Choroid plexus epithelial cell (primary cell): Measurements from ENCODE around the gene NTRK3.

Experiments
- DNase-seq: peaks from one replicate; pipeline ENCODE4 v3.0.0-alpha.2; 2010; ENCODE audit warnings: low read depth
- H3K4me3 ChIP-seq: 2 replicates; pipeline ENCODE4 v1.5.1; 2011; ENCODE audit warnings: low read depth, mild to moderate bottlenecking, control low read depth, low read length, moderate library complexity
- TF ChIP-seq, protein P1 (sequence below): conservative IDR thresholded peaks from 2 replicates; pipeline ENCODE4 v1.5.1; 2011; ENCODE audit warnings: low read depth, mild to moderate bottlenecking, control low read depth, inconsistent platforms, low read length, moderate library complexity

Gene NTRK3

DNA sequence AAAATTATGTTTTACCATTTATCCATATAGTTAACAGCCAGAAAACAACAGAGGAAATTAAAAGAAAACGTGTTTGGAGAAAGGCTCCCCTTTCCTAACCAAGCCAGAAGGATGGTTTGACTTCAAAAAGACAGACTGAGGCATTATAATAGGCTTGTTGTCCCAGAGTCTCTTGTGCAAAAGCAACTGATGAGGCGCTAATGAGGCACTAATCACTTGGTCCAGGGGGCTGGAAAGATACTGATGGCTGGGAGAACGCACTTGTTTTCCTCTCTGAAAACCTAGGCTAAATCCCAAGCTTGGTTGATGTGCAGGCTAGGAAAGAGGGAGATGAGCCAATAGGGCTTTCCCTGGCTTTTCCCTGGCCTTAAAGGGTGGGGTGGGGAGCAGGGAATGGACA lies 389.6 kb downstream of the NTRK3 start:
- no peak overlapping the region for H3K4me3 ChIP-seq
- TF ChIP-seq, protein P1, sequence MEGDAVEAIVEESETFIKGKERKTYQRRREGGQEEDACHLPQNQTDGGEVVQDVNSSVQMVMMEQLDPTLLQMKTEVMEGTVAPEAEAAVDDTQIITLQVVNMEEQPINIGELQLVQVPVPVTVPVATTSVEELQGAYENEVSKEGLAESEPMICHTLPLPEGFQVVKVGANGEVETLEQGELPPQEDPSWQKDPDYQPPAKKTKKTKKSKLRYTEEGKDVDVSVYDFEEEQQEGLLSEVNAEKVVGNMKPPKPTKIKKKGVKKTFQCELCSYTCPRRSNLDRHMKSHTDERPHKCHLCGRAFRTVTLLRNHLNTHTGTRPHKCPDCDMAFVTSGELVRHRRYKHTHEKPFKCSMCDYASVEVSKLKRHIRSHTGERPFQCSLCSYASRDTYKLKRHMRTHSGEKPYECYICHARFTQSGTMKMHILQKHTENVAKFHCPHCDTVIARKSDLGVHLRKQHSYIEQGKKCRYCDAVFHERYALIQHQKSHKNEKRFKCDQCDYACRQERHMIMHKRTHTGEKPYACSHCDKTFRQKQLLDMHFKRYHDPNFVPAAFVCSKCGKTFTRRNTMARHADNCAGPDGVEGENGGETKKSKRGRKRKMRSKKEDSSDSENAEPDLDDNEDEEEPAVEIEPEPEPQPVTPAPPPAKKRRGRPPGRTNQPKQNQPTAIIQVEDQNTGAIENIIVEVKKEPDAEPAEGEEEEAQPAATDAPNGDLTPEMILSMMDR, result no peak
- DNase-seq, result no peak

DNA sequence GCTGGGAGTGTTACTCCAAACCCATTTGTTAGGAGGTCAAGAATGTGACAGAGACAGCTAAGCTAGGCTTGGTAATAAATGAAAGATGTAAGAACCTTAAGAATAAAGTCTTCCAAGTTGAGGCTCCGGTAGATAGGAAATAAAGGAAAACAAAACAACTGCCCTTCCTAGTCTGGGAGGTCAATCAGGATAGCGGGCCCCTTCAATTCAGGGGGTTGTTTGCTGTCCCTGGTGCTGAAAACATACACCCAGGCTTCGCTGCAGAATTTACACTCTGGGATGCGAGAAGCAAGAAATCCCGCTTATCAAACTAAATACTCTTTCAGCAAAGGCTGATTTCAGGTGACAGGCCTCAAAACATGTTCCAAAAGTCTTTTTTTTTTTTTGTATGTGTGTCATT lies 393.4 kb downstream of the NTRK3 start:
- H3K4me3 ChIP-seq, result no peak overlapping the region
- no peak for DNase-seq
- TF ChIP-seq, protein P1, result no peak

DNA sequence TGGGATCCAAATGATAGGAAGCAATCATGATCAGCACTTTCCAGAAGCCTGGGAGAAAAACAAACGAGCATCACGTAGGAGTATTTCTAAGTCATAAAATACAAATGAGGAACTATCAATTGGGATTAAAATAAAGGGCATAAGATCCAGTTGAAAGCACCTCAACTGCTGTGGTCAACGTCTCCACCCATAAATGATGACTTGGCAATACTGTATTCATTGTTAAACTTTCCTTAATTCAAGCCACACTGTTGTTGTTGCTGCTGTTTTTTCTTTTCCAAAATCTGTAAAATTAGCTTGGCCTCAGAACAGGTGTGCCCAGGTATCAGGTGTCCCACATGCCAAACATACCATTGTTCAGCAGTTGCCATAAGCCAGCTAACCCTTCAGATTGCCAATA lies 395.8 kb downstream of the NTRK3 start:
- DNase-seq, result no peak
- no peak overlapping the region for H3K4me3 ChIP-seq
- TF ChIP-seq, protein P1, result no peak

DNA sequence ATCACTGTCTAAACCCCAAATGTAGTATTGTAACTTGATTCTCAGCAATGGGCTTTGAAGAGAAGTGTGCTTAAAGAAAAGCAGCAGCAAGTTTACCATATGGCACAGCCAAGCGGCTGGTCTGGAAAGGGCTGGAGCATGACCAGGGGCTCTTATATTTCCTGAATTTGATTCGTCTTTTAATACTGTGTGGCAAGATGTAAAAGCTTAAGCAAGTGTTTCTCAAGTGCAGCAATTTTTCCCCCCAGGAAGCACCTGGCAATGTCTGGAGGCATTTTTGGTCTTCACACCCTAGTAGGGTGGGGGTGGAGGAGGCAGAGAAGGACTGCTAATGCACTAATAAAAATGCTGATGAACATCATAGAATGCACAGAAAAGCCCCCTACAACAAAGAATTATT lies 397.9 kb downstream of the NTRK3 start:
- no peak overlapping the region for H3K4me3 ChIP-seq
- TF ChIP-seq, protein P1, result no peak
- no peak for DNase-seq

DNA sequence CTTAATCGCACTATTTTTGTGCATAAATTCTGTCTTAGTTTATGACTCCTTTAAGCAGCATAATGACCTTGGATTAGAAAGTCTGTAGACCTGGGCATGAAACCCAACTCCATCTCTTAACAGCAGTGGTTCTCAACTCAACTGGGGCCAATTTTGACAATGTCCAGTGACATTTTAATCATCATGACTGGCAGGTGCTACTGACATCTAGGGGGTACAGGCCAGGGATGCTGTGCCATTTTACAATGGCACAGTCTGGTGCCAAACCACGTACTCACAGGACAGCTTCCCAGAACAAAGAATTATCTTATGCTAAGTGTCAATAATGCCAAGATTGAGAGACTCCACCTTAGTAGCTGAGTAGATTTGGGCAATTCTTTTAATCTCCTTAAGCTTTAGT lies 405.0 kb downstream of the NTRK3 start:
- TF ChIP-seq, protein P1, result no peak
- H3K4me3 ChIP-seq, result no peak overlapping the region
- no peak for DNase-seq

DNA sequence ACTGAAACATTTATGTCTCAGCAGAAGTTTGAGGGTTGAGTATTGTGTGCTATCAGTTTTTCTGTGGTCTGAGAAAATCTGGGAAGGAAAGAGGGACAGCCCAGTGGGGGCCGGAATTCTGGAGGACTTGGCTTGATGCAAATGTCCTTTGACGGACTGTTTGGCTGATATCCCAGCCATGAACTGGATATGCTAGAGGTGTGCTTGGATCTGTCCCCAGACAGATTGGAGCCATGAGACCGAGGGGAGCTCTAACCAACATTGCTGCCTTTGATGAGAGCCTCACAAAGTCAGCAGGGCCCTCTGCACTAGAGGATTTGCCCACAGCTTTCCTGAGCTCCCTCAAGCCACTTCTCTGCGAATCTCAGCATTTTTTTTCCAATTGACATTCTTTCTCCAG lies 405.6 kb downstream of the NTRK3 start:
- DNase-seq, result peak; percentile 11
- no peak overlapping the region for H3K4me3 ChIP-seq
- TF ChIP-seq, protein P1, result no peak

DNA sequence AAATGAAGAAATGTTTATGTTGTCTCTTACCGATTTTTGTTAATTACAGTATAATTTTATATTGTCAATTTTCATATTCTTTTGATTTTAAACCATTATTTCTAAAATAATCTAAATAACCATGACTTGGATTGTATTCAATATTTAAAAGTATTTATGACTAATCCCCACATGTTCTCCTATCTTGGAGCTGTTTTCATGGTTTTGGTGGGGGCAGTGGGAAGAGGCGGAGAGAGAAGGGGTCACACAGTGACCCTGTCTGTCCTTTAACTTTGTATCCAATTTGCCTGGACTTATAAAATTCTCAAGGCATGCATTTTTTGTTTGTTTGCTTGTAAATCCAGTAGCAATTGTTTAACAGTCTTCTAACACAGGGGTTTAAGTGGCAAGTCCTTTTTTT lies 407.4 kb downstream of the NTRK3 start:
- H3K4me3 ChIP-seq, result no peak overlapping the region
- TF ChIP-seq, protein P1, result no peak
- DNase-seq, result peak; percentile 65
